Muscle layer of colon (tissue), 2 donors: Measurements from ENCODE around the gene MIPOL1.
"Not testable (repeated sequence)": the region's sequence is repeated elsewhere in the genome, so short reads cannot be mapped to it uniquely, and the experiment has no call there.

Experiments used
- H3K27ac ChIP-seq: one replicate; pipeline ENCODE4 v1.7.0; 2013; ENCODE audit warnings: low read depth, mild to moderate bottlenecking, low read length, moderate library complexity
- H3K27me3 ChIP-seq, 2 donors: one replicate each; pipeline ENCODE4 v1.7.0; 2013; ENCODE audit warnings: low read length in 2 of 2, mild to moderate bottlenecking in 2 of 2; ENCODE audit not compliant: insufficient read depth in 2 of 2, control insufficient read depth in 1 of 2
- H3K36me3 ChIP-seq: one replicate; pipeline ENCODE4 v1.7.0; 2013; ENCODE audit warnings: mild to moderate bottlenecking, low read length; ENCODE audit not compliant: insufficient read depth
- H3K4me1 ChIP-seq: one replicate; pipeline ENCODE4 v1.7.0; 2013; ENCODE audit warnings: mild to moderate bottlenecking, low read length; ENCODE audit not compliant: insufficient read depth
- H3K4me3 ChIP-seq, 2 donors: one replicate each; pipeline ENCODE4 v1.7.0; 2013; ENCODE audit warnings: low read length in 2 of 2, low read depth in 1 of 2, mild to moderate bottlenecking in 1 of 2, moderate library complexity in 1 of 2
- H3K9ac ChIP-seq: one replicate; pipeline ENCODE4 v1.7.0; 2013; ENCODE audit warnings: low read length
- H3K9me3 ChIP-seq: one replicate; pipeline ENCODE4 v1.7.0; 2013; ENCODE audit warnings: mild to moderate bottlenecking, low read length
- donor health status: abdominal sarcoma.
- donor health status: Adenocarcinoma of cecum.

Gene MIPOL1

GRCh38 chr14:37171678-37172023, 26.1 kb upstream of the MIPOL1 start:
- Histone ChIP-seq H3K9me3 (no peaks in the 10 kb centered on the region), H3K36me3 (no peaks in the 10 kb centered on the region), H3K4me1 (peaks cover 17% of the 10 kb centered on the region), H3K27ac (peak overlapping the region; percentile 86), H3K9ac (peak overlapping the region; percentile 88), H3K4me3 (peak overlapping the region; percentile 88 to 90), H3K27me3 (no peaks in the 10 kb centered on the region)

GRCh38 chr14:37172024-37172869, 25.5 kb upstream of the MIPOL1 start, which contains the start of gene SLC25A21:
Gene SLC25A21 (minus strand): TSS chr14:37172606.
- Histone ChIP-seq H3K4me1 (peaks cover 17% of the 10 kb centered on the region), H3K9me3 (no peaks in the 10 kb centered on the region), H3K27ac (peak within 1 kb of the TSS; percentile 86), H3K27me3 (no peaks in the 10 kb centered on the region), H3K9ac (peak within 1 kb of the TSS; percentile 88), H3K36me3 (no peaks in the 10 kb centered on the region), H3K4me3 (peak within 1 kb of the TSS; percentile 88 to 90)

- H3K27ac ChIP-seq: peak overlapping the region; percentile 86
- no peaks in the 10 kb centered on the region for H3K36me3 ChIP-seq
- peak overlapping the region; percentile 88 to 90 for H3K4me3 ChIP-seq
- peaks cover 17% of the 10 kb centered on the region for H3K4me1 ChIP-seq
- peak overlapping the region; percentile 88 for H3K9ac ChIP-seq
- H3K27me3 ChIP-seq: no peaks in the 10 kb centered on the region
- H3K9me3 ChIP-seq: no peaks in the 10 kb centered on the region
Measured at GRCh38 chr14:37172936-37173614, 24.7 kb upstream of the MIPOL1 start.

GRCh38 chr14:37179896-37180502, 17.7 kb upstream of the MIPOL1 start:
- H3K4me1 ChIP-seq: no peaks in the 10 kb centered on the region
- no peak overlapping the region for H3K9ac ChIP-seq
- H3K4me3 ChIP-seq: no peak overlapping the region

DNA sequence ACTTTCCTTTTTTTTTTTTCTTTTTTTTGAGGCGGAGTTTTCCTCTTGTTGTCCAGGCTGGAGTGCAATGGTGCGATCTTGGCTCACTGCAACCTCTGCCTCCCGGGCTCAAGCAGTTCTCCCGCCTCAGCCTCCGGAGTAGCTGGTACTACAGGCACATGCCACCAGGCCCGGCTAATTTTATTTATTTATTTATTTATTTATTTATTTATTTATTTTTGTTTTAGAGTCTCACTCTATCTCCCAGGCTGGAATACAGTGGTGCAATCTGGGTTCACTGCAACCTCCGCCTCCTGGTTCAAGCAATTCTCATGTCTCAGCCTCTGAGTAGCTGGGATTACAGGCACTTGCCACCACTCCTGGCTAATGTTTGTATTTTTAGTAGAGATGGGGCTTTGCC, 16.9 kb upstream of the MIPOL1 start:
- not testable (repeated sequence) for H3K4me1 ChIP-seq, H3K27ac ChIP-seq, H3K9ac ChIP-seq, H3K27me3 ChIP-seq, H3K36me3 ChIP-seq, H3K4me3 ChIP-seq, H3K9me3 ChIP-seq

More at GRCh38 chr14:37179896-37180502, 17.7 kb upstream of the MIPOL1 start:
- H3K27me3 ChIP-seq: no peaks in the 10 kb centered on the region
- no peaks in the 10 kb centered on the region for H3K9me3 ChIP-seq
- H3K27ac ChIP-seq: no peak overlapping the region
- no peaks in the 10 kb centered on the region for H3K36me3 ChIP-seq

GRCh38 chr14:37181441-37181840, 16.3 kb upstream of the MIPOL1 start:
- no peaks in the 10 kb centered on the region for H3K27me3 ChIP-seq
- no peaks in the 10 kb centered on the region for H3K4me1 ChIP-seq
- no peak overlapping the region for H3K4me3 ChIP-seq
- H3K27ac ChIP-seq: no peak overlapping the region
- H3K9me3 ChIP-seq: no peaks in the 10 kb centered on the region
- no peaks in the 10 kb centered on the region for H3K36me3 ChIP-seq
- H3K9ac ChIP-seq: no peak overlapping the region

DNA sequence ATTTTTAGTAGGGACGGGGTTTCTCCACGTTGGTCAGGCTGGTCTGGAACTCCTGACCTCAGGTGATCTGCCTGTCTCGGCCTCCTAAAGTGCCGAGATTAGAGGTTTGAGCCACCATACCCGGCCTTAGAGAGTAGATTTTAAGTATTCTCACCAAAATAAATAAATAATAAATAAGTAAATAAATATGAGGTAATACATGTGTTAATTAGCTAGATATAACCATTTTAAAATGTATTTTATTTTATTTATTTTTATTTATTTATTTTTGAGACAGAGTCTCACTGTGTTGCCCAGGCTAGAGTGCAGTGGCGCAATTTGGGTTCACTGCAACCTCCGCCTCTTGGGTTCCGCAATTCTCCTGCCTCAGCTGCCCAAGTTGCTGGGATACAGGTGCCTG, 13.2 kb upstream of the MIPOL1 start:
- not testable (repeated sequence) for H3K9ac ChIP-seq, H3K27me3 ChIP-seq, H3K9me3 ChIP-seq, H3K27ac ChIP-seq, H3K36me3 ChIP-seq, H3K4me3 ChIP-seq, H3K4me1 ChIP-seq

DNA sequence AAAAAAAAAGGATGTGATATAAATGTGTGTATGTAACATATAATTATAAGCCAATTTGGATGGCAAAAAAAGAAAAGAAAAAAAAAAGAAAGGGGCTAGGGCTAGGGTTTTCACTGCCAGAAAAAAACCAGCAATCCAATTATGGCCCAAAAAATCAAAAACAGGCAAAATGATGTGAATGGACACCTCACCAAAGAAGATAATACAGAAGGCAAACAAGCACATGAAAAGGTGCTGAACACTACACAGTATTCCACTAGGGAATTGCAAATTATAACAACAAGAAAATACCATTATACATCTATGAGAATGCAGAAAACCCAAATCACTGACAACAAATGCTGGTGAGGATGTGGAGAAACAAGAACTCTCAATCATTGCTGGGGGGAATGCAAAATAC, 12.1 kb upstream of the MIPOL1 start:
- no peak overlapping the region for H3K4me3 ChIP-seq
- no peaks in the 10 kb centered on the region for H3K36me3 ChIP-seq
- no peaks in the 10 kb centered on the region for H3K9me3 ChIP-seq
- no peak overlapping the region for H3K9ac ChIP-seq
- H3K4me1 ChIP-seq: no peaks in the 10 kb centered on the region
- H3K27me3 ChIP-seq: no peaks in the 10 kb centered on the region
- H3K27ac ChIP-seq: no peak overlapping the region

- Histone ChIP-seq H3K9me3 (no peaks in the 10 kb centered on the region), H3K36me3 (no peaks in the 10 kb centered on the region), H3K9ac (no peak overlapping the region), H3K4me3 (no peak overlapping the region), H3K27ac (no peak overlapping the region), H3K27me3 (no peaks in the 10 kb centered on the region), H3K4me1 (no peaks in the 10 kb centered on the region)
Measured at GRCh38 chr14:37186865-37187264, 10.9 kb upstream of the MIPOL1 start.

- Histone ChIP-seq H3K27ac (no peak overlapping the region), H3K9ac (no peak overlapping the region), H3K27me3 (no peaks in the 10 kb centered on the region), H3K9me3 (no peaks in the 10 kb centered on the region), H3K4me3 (no peak overlapping the region), H3K36me3 (no peaks in the 10 kb centered on the region), H3K4me1 (no peaks in the 10 kb centered on the region)
Measured at GRCh38 chr14:37187294-37187693, 10.4 kb upstream of the MIPOL1 start.

- H3K36me3 ChIP-seq, H3K4me3 ChIP-seq, H3K27ac ChIP-seq, H3K27me3 ChIP-seq, H3K9ac ChIP-seq, H3K9me3 ChIP-seq, H3K4me1 ChIP-seq: not testable (repeated sequence)
Measured at GRCh38 chr14:37187840-37188577, 9.7 kb upstream of the MIPOL1 start.
